Mesenchymal stem cell (in vitro differentiated cells and primary cell): ENCODE results near the gene TJP3.
A peak's percentile ranks its signal among the peaks of the same experiment; 100 is the strongest.

Source experiments
- DNase-seq: peaks from one replicate; pipeline ENCODE4 v3.0.0-alpha.2; 2013
- H2AFZ ChIP-seq: one replicate; pipeline ENCODE4 v1.6.1; 2013; ENCODE audit warnings: low read depth, mild to moderate bottlenecking, control low read depth, inconsistent platforms, low read length, moderate library complexity
- H2AK5ac ChIP-seq: 2 replicates; pipeline ENCODE4 v1.6.1; 2013; ENCODE audit warnings: low read length, moderate library complexity, mild to moderate bottlenecking, inconsistent platforms; ENCODE audit not compliant: severe bottlenecking
- H2BK120ac ChIP-seq: one replicate; pipeline ENCODE4 v1.6.1; 2013; ENCODE audit warnings: low read depth, mild to moderate bottlenecking, inconsistent platforms, low read length, moderate library complexity
- H2BK12ac ChIP-seq, 2 experiments: one replicate each; pipeline ENCODE4 v1.6.1; 2013; ENCODE audit warnings: inconsistent platforms in 2 of 2, low read length in 2 of 2, mild to moderate bottlenecking in 2 of 2, moderate library complexity in 2 of 2, control low read depth in 1 of 2
- H2BK15ac ChIP-seq: one replicate; pipeline ENCODE4 v1.6.1; 2013; ENCODE audit warnings: mild to moderate bottlenecking, low read depth, inconsistent platforms; ENCODE audit not compliant: poor library complexity, severe bottlenecking
- H2BK5ac ChIP-seq: 2 replicates; pipeline ENCODE4 v1.6.1; 2013; ENCODE audit warnings: low read depth, mild to moderate bottlenecking, low read length, control low read depth, inconsistent platforms; ENCODE audit not compliant: poor library complexity, severe bottlenecking
- H3K14ac ChIP-seq, 2 experiments: one replicate each; pipeline ENCODE4 v1.6.1; 2013; ENCODE audit warnings: inconsistent platforms in 2 of 2, low read length in 2 of 2, control low read depth in 1 of 2, mild to moderate bottlenecking in 1 of 2, moderate library complexity in 1 of 2
- H3K18ac ChIP-seq, 2 experiments: one replicate each; pipeline ENCODE4 v1.6.1; 2013; ENCODE audit warnings: inconsistent platforms in 2 of 2, low read length in 2 of 2, control low read depth in 1 of 2, low read depth in 1 of 2, mild to moderate bottlenecking in 1 of 2
- H3K23ac ChIP-seq, 2 experiments: one replicate each; pipeline ENCODE4 v1.6.1; 2013; ENCODE audit warnings: inconsistent platforms in 2 of 2, low read length in 2 of 2, mild to moderate bottlenecking in 2 of 2, moderate library complexity in 2 of 2, control low read depth in 1 of 2
- H3K27ac ChIP-seq: 2 replicates; pipeline ENCODE4 v1.5.1; 2013; ENCODE audit warnings: mild to moderate bottlenecking, moderate library complexity, low read length, control low read depth, inconsistent platforms; ENCODE audit not compliant: poor library complexity, severe bottlenecking
- H3K27me3 ChIP-seq, 2 experiments: 2 replicates each; pipeline versions ENCODE4 v1.6.1 to v1.7.0; 2013; ENCODE audit warnings: low read length in 2 of 2, mild to moderate bottlenecking in 2 of 2, moderate library complexity in 2 of 2, control low read depth in 1 of 2, inconsistent platforms in 1 of 2; ENCODE audit not compliant: control insufficient read depth in 1 of 2, insufficient read depth in 1 of 2
- H3K36me3 ChIP-seq, 2 experiments: 2 replicates each; pipeline versions ENCODE4 v1.6.1 to v1.7.0; 2013; ENCODE audit warnings: low read length in 2 of 2, control low read depth in 1 of 2, inconsistent platforms in 1 of 2, low read depth in 1 of 2, mild to moderate bottlenecking in 1 of 2; ENCODE audit not compliant: insufficient read depth in 2 of 2, control insufficient read depth in 1 of 2
- H3K4ac ChIP-seq, 2 experiments: one replicate each; pipeline ENCODE4 v1.6.1; 2013; ENCODE audit warnings: inconsistent platforms in 2 of 2, low read length in 2 of 2, mild to moderate bottlenecking in 2 of 2, moderate library complexity in 2 of 2, control low read depth in 1 of 2, low read depth in 1 of 2
- H3K4me1 ChIP-seq: 2 replicates; pipeline ENCODE4 v1.6.1; 2013; ENCODE audit warnings: low read depth, low read length, control low read depth; ENCODE audit not compliant: control insufficient read depth, insufficient read depth
- H3K4me2 ChIP-seq: 2 replicates; pipeline ENCODE4 v1.6.1; 2013; ENCODE audit warnings: low read length, mild to moderate bottlenecking, inconsistent platforms; ENCODE audit not compliant: poor library complexity, severe bottlenecking
- H3K4me3 ChIP-seq, 2 experiments: 2 replicates each; pipeline versions ENCODE4 v1.5.1 to v1.7.0; 2013; ENCODE audit warnings: low read length in 2 of 2, mild to moderate bottlenecking in 2 of 2, control low read depth in 1 of 2, low read depth in 1 of 2; ENCODE audit not compliant: insufficient read depth in 1 of 2
- H3K79me1 ChIP-seq: replicated peaks from 2 replicates; pipeline ENCODE4 v1.6.1; 2013; ENCODE audit warnings: mild to moderate bottlenecking, control low read depth, low read length, inconsistent platforms; ENCODE audit not compliant: poor library complexity, severe bottlenecking
- H3K9ac ChIP-seq: 2 replicates; pipeline ENCODE4 v1.7.0; 2013; ENCODE audit warnings: mild to moderate bottlenecking, low read length, moderate library complexity
- H3K9me3 ChIP-seq: 2 replicates; pipeline ENCODE4 v1.7.0; 2013; ENCODE audit warnings: mild to moderate bottlenecking, low read length; ENCODE audit not compliant: control insufficient read depth
- H4K8ac ChIP-seq: one replicate; pipeline ENCODE4 v1.6.1; 2013; ENCODE audit warnings: inconsistent platforms, mild to moderate bottlenecking, low read length, moderate library complexity
- H4K91ac ChIP-seq: one replicate; pipeline ENCODE4 v1.6.1; 2013; ENCODE audit warnings: mild to moderate bottlenecking, low read length, inconsistent platforms
- whole genome bisulfite sequencing: methylation state at CpG from one replicate; pipeline ENCODE4 v1.1.7; 2013; ENCODE audit warnings: mixed read lengths; 5-methylcytosine and 5-hydroxymethylcytosine counted together

The TJP3 gene

GRCh38 chr19:3723110-3723488 is 14.9 kb downstream of the TJP3 start:
- Histone ChIP-seq H4K91ac (no peak overlapping the region), H3K79me1 (no peaks in the 10 kb centered on the region), H3K4me2 (no peak overlapping the region), H2AFZ (no peak overlapping the region), H3K36me3 (no peaks in the 10 kb centered on the region), H3K14ac (no peak overlapping the region), H2BK15ac (no peak overlapping the region), H3K9ac (no peak overlapping the region), H2BK120ac (no peak overlapping the region), H3K4ac (no peak overlapping the region), H4K8ac (no peak overlapping the region), H3K27me3 (peaks cover 40 to 60% of the 10 kb centered on the region in 2 experiments), H2BK12ac (no peak overlapping the region), H2AK5ac (no peak overlapping the region), H3K4me1 (peaks cover 18% of the 10 kb centered on the region), H3K27ac (no peak overlapping the region), H3K9me3 (no peaks in the 10 kb centered on the region), H3K4me3 (no peak overlapping the region), H2BK5ac (no peak overlapping the region), H3K23ac (no peak overlapping the region), H3K18ac (no peak overlapping the region)
- DNase-seq, result no peak
- 70% methylated on average over 2 of the region's 5 CpGs for WGBS

DNA sequence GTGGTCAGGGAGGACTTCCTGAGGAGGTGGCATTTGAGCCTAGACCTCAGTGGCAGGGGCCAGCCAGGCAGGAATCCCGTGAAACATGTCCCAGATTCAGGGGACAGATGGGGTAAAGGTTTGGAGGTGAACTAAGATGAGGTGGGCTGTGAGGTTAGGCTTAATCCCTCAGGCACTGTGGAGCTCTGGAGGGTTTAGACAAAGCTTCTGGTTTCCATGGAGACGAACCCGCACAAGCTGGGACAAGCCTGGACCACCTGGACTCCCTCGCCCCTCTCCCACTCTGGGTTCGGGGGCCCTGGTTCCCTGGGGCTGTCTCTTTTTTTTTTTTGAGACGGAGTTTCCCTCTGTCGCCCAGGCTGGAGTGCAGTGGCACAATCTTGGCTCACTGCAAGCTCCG is 15.7 kb downstream of the TJP3 start:
- H2BK5ac ChIP-seq, result no peak overlapping the region
- no peaks in the 10 kb centered on the region for H3K36me3 ChIP-seq
- H3K4me3 ChIP-seq, result no peak overlapping the region
- peaks cover 40 to 60% of the 10 kb centered on the region in 2 experiments for H3K27me3 ChIP-seq
- H3K4me1 ChIP-seq, result peaks cover 17% of the 10 kb centered on the region
- H2BK15ac ChIP-seq, result no peak overlapping the region
- H2BK12ac ChIP-seq, result no peak overlapping the region
- no peak overlapping the region for H3K23ac ChIP-seq
- H2AFZ ChIP-seq, result no peak overlapping the region
- no peak overlapping the region for H4K91ac ChIP-seq
- no peak overlapping the region for H2BK120ac ChIP-seq
- no peak overlapping the region for H3K18ac ChIP-seq
- no peak for DNase-seq
- H3K14ac ChIP-seq, result no peak overlapping the region
- H3K27ac ChIP-seq, result no peak overlapping the region
- no peak overlapping the region for H2AK5ac ChIP-seq
- 36% methylated on average over 7 of the region's 8 CpGs for WGBS
- H3K79me1 ChIP-seq, result no peaks in the 10 kb centered on the region
- H3K9ac ChIP-seq, result no peak overlapping the region
- H3K4ac ChIP-seq, result no peak overlapping the region
- no peaks in the 10 kb centered on the region for H3K9me3 ChIP-seq
- H4K8ac ChIP-seq, result no peak overlapping the region
- H3K4me2 ChIP-seq, result no peak overlapping the region

DNA sequence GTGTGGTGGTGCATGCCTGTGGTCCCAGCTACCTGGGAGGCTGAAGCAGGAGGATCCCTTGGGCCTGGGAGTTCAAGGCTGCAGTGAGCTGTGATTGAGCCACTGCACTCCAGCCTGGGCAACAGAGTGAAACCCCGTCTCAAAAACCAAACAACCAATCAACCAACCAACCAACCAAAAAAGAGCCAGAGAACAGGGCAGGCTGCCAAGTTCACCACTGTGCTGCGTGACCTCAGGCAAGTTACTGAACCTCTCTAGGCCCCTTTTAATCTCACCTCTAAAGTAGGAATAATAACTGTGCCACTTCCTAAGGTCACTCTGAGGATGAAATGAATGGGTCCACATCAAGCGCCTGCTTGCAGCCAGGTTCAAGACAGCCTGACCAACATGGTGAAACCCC is 16.9 kb downstream of the TJP3 start:
- H3K4me2 ChIP-seq, result no peak overlapping the region
- H3K36me3 ChIP-seq, result no peaks in the 10 kb centered on the region
- no peak overlapping the region for H3K18ac ChIP-seq
- H2AK5ac ChIP-seq, result no peak overlapping the region
- no peak overlapping the region for H3K27ac ChIP-seq
- H2BK15ac ChIP-seq, result no peak overlapping the region
- H3K4me3 ChIP-seq, result no peak overlapping the region
- H2AFZ ChIP-seq, result no peak overlapping the region
- peaks cover 16% of the 10 kb centered on the region for H3K4me1 ChIP-seq
- H2BK120ac ChIP-seq, result no peak overlapping the region
- H4K8ac ChIP-seq, result no peak overlapping the region
- no peak for DNase-seq
- peaks cover 36 to 49% of the 10 kb centered on the region in 2 experiments for H3K27me3 ChIP-seq
- no peaks in the 10 kb centered on the region for H3K9me3 ChIP-seq
- no peak overlapping the region for H2BK12ac ChIP-seq
- 90% methylated on average over 3 of the region's 3 CpGs for WGBS
- H3K23ac ChIP-seq, result no peak overlapping the region
- H3K9ac ChIP-seq, result no peak overlapping the region
- H3K4ac ChIP-seq, result no peak overlapping the region
- H4K91ac ChIP-seq, result no peak overlapping the region
- no peaks in the 10 kb centered on the region for H3K79me1 ChIP-seq
- H2BK5ac ChIP-seq, result no peak overlapping the region
- H3K14ac ChIP-seq, result no peak overlapping the region

DNA sequence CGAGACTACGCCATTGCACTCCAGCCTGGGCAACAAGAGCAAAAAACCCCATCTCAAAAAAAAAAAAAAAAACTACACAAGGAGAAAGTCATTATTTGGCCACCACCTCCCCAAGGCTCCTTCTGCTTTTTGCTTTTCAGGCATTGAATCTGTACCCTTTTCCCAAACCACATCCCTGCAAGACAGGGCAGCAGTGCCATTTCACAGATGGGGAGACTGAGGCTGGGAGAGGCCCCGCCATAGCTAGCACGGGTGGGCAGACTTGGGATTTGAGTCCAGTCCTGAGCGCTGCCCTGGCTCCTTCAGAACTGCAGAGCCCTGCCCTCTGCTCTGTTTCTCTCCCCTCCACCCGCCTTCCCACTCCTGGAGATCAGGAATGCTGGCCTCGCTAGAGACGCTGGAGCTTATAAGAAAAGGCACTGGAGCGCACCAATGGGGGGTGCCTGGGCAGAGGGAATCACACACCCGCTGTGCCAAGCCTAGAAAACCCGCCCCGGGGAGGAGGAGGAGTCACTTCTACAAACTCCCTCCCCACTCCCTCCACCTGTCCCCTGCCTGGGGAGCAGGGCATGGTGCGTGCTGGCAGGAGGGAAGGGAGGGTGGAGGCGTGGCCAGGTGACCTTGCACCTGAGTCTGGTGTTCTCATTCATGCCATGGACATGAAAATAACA is 17.6 kb downstream of the TJP3 start:
- peaks cover 16% of the 10 kb centered on the region for H3K4me1 ChIP-seq
- H2BK12ac ChIP-seq, result no peak overlapping the region
- DNase-seq, result peak; percentile 11
- peaks cover 30 to 43% of the 10 kb centered on the region in 2 experiments for H3K27me3 ChIP-seq
- H3K9ac ChIP-seq, result no peak overlapping the region
- no peak overlapping the region for H3K4me2 ChIP-seq
- H3K9me3 ChIP-seq, result no peaks in the 10 kb centered on the region
- H2BK15ac ChIP-seq, result no peak overlapping the region
- H3K4me3 ChIP-seq, result no peak overlapping the region
- H3K4ac ChIP-seq, result no peak overlapping the region
- H3K79me1 ChIP-seq, result no peaks in the 10 kb centered on the region
- no peaks in the 10 kb centered on the region for H3K36me3 ChIP-seq
- no peak overlapping the region for H2AK5ac ChIP-seq
- H2BK120ac ChIP-seq, result no peak overlapping the region
- no peak overlapping the region for H3K27ac ChIP-seq
- H2AFZ ChIP-seq, result no peak overlapping the region
- no peak overlapping the region for H4K8ac ChIP-seq
- no peak overlapping the region for H2BK5ac ChIP-seq
- H4K91ac ChIP-seq, result no peak overlapping the region
- WGBS, result 40% methylated on average over 9 of the region's 14 CpGs
- no peak overlapping the region for H3K14ac ChIP-seq
- no peak overlapping the region for H3K18ac ChIP-seq
- no peak overlapping the region for H3K23ac ChIP-seq
